Neuronal stem cell (in vitro differentiated cells): ENCODE measurements around the gene CFAP65.

Source experiments
- DNase-seq: peaks from one replicate; pipeline ENCODE4 v3.0.0-alpha.2; 2013; ENCODE audit warnings: low spot score
- H2AFZ ChIP-seq: one replicate; pipeline ENCODE4 v1.6.1; 2013; ENCODE audit warnings: mild to moderate bottlenecking, low read length, inconsistent platforms
- H2AK5ac ChIP-seq: 2 replicates; pipeline ENCODE4 v1.6.1; 2013; ENCODE audit warnings: low read depth, mild to moderate bottlenecking, inconsistent platforms, low read length, moderate library complexity, mixed read lengths
- H2BK120ac ChIP-seq: 2 replicates; pipeline ENCODE4 v1.6.1; 2013; ENCODE audit warnings: low read depth, mild to moderate bottlenecking, inconsistent platforms, low read length, moderate library complexity, mixed read lengths
- H2BK12ac ChIP-seq: one replicate; pipeline ENCODE4 v1.6.1; 2013; ENCODE audit warnings: low read length, inconsistent platforms
- H2BK15ac ChIP-seq: 2 replicates; pipeline ENCODE4 v1.6.1; 2013; ENCODE audit warnings: mild to moderate bottlenecking, low read length, inconsistent platforms, mixed read lengths
- H2BK5ac ChIP-seq: one replicate; pipeline ENCODE4 v1.6.1; 2013; ENCODE audit warnings: inconsistent platforms, mild to moderate bottlenecking, low read length, moderate library complexity
- H3K14ac ChIP-seq: one replicate; pipeline ENCODE4 v1.6.1; 2013; ENCODE audit warnings: low read length, inconsistent platforms
- H3K18ac ChIP-seq: 2 replicates; pipeline ENCODE4 v1.6.1; 2013; ENCODE audit warnings: low read length, inconsistent platforms
- H3K23ac ChIP-seq: 2 replicates; pipeline ENCODE4 v1.6.1; 2013; ENCODE audit warnings: low read depth, mild to moderate bottlenecking, mixed read lengths, low read length, inconsistent platforms; ENCODE audit not compliant: poor library complexity
- H3K27ac ChIP-seq: replicated peaks from 3 replicates; pipeline ENCODE4 v1.5.1; 2013; ENCODE audit warnings: low read length, inconsistent platforms
- H3K27me3 ChIP-seq, 3 experiments: 2 replicates each; pipeline ENCODE4 v1.6.1; 2013; ENCODE audit warnings: low read length in 3 of 3, mild to moderate bottlenecking in 2 of 3, inconsistent platforms in 1 of 3, low read depth in 1 of 3, mixed read lengths in 1 of 3, moderate library complexity in 1 of 3; ENCODE audit not compliant: control insufficient read depth in 3 of 3, insufficient read depth in 3 of 3
- H3K36me3 ChIP-seq, 2 donors: replicated peaks in 1 of 2; 2 replicates each; pipeline ENCODE4 v1.6.1; 2013; ENCODE audit warnings: low read length in 2 of 2; ENCODE audit not compliant: control insufficient read depth in 2 of 2, insufficient read depth in 2 of 2
- H3K4ac ChIP-seq: 2 replicates; pipeline ENCODE4 v1.6.1; 2013; ENCODE audit warnings: inconsistent platforms, mild to moderate bottlenecking, low read length, moderate library complexity
- H3K4me1 ChIP-seq, 2 donors: 1 replicate in 1 of 2; 2 replicates in 1 of 2; pipeline ENCODE4 v1.6.1; 2013; ENCODE audit warnings: low read length in 2 of 2, low read depth in 1 of 2; ENCODE audit not compliant: control insufficient read depth in 2 of 2, insufficient read depth in 1 of 2
- H3K4me2 ChIP-seq: one replicate; pipeline ENCODE4 v1.6.1; 2013; ENCODE audit warnings: mild to moderate bottlenecking, low read length, inconsistent platforms; ENCODE audit not compliant: insufficient read depth, poor library complexity, severe bottlenecking
- H3K4me3 ChIP-seq, 2 donors: 2 replicates each; pipeline ENCODE4 v1.5.1; 2013; ENCODE audit warnings: low read length in 2 of 2, mild to moderate bottlenecking in 2 of 2, inconsistent platforms in 1 of 2, moderate library complexity in 1 of 2
- H3K79me1 ChIP-seq: one replicate; pipeline ENCODE4 v1.6.1; 2013; ENCODE audit warnings: low read depth, mild to moderate bottlenecking, inconsistent platforms, low read length, moderate library complexity
- H3K9ac ChIP-seq: one replicate; pipeline ENCODE4 v1.6.1; 2013; ENCODE audit warnings: mild to moderate bottlenecking, low read depth, low read length, inconsistent platforms; ENCODE audit not compliant: poor library complexity
- H3K9me3 ChIP-seq, 2 donors: replicated peaks in 1 of 2; 2 replicates each; pipeline versions ENCODE3 to v1.6.1; 2013; ENCODE audit warnings: low read length in 2 of 2, mild to moderate bottlenecking in 2 of 2, inconsistent platforms in 1 of 2, low read depth in 1 of 2, mixed read lengths in 1 of 2, moderate library complexity in 1 of 2; ENCODE audit not compliant: control insufficient read depth in 2 of 2, insufficient read depth in 1 of 2
- H4K8ac ChIP-seq: one replicate; pipeline ENCODE4 v1.6.1; 2013; ENCODE audit warnings: low read depth, mild to moderate bottlenecking, inconsistent platforms, low read length, moderate library complexity
- H4K91ac ChIP-seq: one replicate; pipeline ENCODE4 v1.6.1; 2013; ENCODE audit warnings: low read length, low read depth, mild to moderate bottlenecking, inconsistent platforms; ENCODE audit not compliant: poor library complexity
- WGBS, 2 donors: extraction: QIAGEN DNeasy Blood & Tissue Kit; methylation state at CpG; one replicate each; pipeline ENCODE4 v1.1.7; 2013; ENCODE audit warnings: missing lambda C conversion rate in 2 of 2, mixed read lengths in 1 of 2; ENCODE audit not compliant: insufficient read length in 2 of 2, insufficient replicate concordance in 1 of 2; ENCODE audit errors: extremely low coverage in 2 of 2; 5-methylcytosine and 5-hydroxymethylcytosine counted together

Gene CFAP65

DNA sequence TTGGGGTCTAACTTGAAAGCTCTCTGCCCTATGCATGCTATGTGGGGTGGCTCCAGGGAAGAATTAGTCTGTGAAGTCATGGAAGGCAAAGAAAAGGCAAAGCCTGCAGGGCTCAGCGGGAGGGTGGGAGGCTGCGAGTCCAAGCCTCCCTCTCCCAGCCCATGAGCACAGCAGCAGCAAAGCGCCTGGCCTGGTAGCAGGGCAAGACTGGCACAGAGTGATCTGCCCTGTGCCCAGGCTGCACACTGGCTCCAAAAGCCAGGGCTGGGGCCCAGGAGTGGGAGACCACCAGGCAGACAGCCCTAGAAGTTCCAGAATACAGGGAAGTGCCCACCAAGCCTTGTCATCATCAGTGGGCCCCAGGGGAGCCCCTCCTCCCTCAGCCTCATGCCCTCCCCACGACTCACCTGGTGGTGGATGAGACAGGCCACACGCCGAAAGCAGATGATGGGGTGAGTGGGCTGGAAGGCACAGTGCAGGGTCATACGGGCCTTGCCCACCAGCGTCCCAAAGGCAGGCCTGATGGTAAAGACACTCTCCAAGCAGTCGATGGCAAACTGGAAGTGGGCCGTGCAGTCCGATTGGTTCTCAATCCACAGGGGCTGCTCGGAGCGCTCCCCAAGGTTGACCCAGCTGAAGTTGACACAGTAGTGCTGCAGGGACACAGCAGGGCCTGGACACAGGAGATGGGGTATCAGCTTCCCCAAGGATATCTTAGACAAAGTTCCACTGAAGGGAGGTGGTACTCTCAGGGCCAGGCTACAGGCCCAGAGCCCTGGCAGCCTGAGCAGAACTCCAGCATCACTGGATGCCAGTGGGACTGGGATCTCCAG, 12.1 kb downstream of the CFAP65 start:
- peaks cover 2 to 9% of the 10 kb centered on the region in 2 donors for H3K4me1 ChIP-seq
- H3K79me1 ChIP-seq: peaks cover 2% of the 10 kb centered on the region
- H3K4me2 ChIP-seq: no peak overlapping the region
- peak overlapping the region; percentile 66 for H3K9ac ChIP-seq
- peak overlapping the region; percentile 66 for H3K14ac ChIP-seq
- H2BK120ac ChIP-seq: no peak overlapping the region
- H2BK15ac ChIP-seq: peak overlapping the region; percentile 3
- H3K23ac ChIP-seq: peak overlapping the region; percentile 22
- no peak overlapping the region for H3K4me3 ChIP-seq
- no peak overlapping the region for H3K27ac ChIP-seq
- no CpG with 5 or more reads among the region's 13 CpGs for WGBS, 2 donors
- H2AK5ac ChIP-seq: peak overlapping the region; percentile 23
- H2AFZ ChIP-seq: no peak overlapping the region
- H2BK12ac ChIP-seq: peak overlapping the region; percentile 69
- H3K18ac ChIP-seq: peak overlapping the region; percentile 35
- H3K36me3 ChIP-seq: no peaks in the 10 kb centered on the region
- H3K9me3 ChIP-seq: no peaks in the 10 kb centered on the region
- no peak for DNase-seq
- H4K91ac ChIP-seq: no peak overlapping the region
- H2BK5ac ChIP-seq: no peak overlapping the region
- peaks cover 0 to 51% (median 0%) of the 10 kb centered on the region in 3 experiments for H3K27me3 ChIP-seq
- peak overlapping the region; percentile 32 for H4K8ac ChIP-seq
- peak overlapping the region; percentile 44 for H3K4ac ChIP-seq

DNA sequence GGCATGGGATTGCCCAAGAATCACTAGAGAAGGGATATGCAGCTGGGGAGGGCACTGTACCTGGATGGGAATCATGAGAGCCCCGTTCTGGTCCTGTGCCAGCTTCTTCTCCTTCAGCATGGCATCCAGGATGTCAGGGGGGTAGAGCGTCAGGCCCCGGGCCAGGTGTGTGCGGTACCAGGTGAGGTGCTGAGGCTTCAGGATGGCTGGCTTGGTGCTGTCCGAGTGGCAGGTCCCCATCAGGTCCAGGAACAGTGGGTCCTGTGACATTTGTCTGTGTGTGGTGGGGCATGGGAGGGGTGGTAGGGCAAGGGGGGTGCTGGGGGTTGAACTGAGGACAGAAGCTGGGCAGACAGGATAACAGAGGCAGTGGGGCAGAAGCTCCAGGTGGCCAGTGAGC, 13.2 kb downstream of the CFAP65 start:
- WGBS, 2 donors: no CpG with 5 or more reads among the region's 5 CpGs
- no peak overlapping the region for H3K9ac ChIP-seq

DNA sequence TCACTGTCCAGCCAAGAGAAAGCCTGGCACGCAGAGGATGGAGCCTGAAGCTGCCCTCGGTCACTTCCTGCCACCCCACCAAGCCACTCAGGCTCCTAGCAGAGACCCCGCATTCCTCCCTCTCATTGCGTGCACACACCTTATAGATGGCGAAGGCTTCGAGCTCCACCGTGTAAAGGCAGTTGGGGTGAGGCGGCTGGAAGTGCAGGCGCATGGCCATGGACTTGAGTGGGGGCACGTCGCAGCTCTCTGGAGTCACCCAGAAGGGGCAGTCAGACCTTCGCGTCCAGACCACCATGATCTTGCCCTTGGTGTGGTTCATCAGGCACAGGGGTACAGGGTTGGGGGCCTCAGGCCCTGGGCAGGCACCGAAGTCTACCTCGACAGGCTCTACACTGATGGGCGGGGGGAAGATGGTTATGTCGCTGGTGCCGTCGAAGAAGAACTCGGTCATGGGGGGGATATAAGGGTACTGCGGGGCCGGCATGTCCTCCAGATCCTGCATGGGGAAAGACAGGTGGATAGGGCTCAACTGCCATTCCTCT, 13.7 kb downstream of the CFAP65 start:
- H2AFZ ChIP-seq: no peak overlapping the region
- peak overlapping the region; percentile 22 for H3K18ac ChIP-seq
- no peaks in the 10 kb centered on the region for H3K9me3 ChIP-seq
- H2BK5ac ChIP-seq: no peak overlapping the region
- WGBS, 2 donors: no CpG with 5 or more reads among the region's 22 CpGs
- H3K4me1 ChIP-seq: peaks cover 6 to 17% of the 10 kb centered on the region in 2 donors
- H2BK12ac ChIP-seq: no peak overlapping the region
- no peak overlapping the region for H3K14ac ChIP-seq
- H3K4me3 ChIP-seq: no peak overlapping the region
- no peak for DNase-seq
- peaks cover 0 to 57% (median 0%) of the 10 kb centered on the region in 3 experiments for H3K27me3 ChIP-seq
- no peak overlapping the region for H3K23ac ChIP-seq
- H3K36me3 ChIP-seq: no peaks in the 10 kb centered on the region
- peaks cover 2% of the 10 kb centered on the region for H3K79me1 ChIP-seq
- no peak overlapping the region for H2AK5ac ChIP-seq
- no peak overlapping the region for H3K27ac ChIP-seq
- no peak overlapping the region for H3K4ac ChIP-seq
- no peak overlapping the region for H4K8ac ChIP-seq
- peak overlapping the region; percentile 87 for H2BK15ac ChIP-seq
- H2BK120ac ChIP-seq: no peak overlapping the region
- no peak overlapping the region for H4K91ac ChIP-seq
- no peak overlapping the region for H3K9ac ChIP-seq
- no peak overlapping the region for H3K4me2 ChIP-seq

More for the DNA sequence above, 13.2 kb downstream of the CFAP65 start:
- H2BK120ac ChIP-seq: no peak overlapping the region
- H2BK15ac ChIP-seq: peak overlapping the region; percentile 87
- no peaks in the 10 kb centered on the region for H3K36me3 ChIP-seq
- H3K18ac ChIP-seq: peak overlapping the region; percentile 22
- H3K27ac ChIP-seq: no peak overlapping the region
- H2AK5ac ChIP-seq: no peak overlapping the region
- H2AFZ ChIP-seq: no peak overlapping the region
- H3K14ac ChIP-seq: peak overlapping the region; percentile 27
- H2BK12ac ChIP-seq: no peak overlapping the region
- H3K4me1 ChIP-seq: peaks cover 6 to 15% of the 10 kb centered on the region in 2 donors
- no peak overlapping the region for H3K4me2 ChIP-seq
- no peak overlapping the region for H2BK5ac ChIP-seq
- no peak overlapping the region for H4K8ac ChIP-seq
- peaks cover 0 to 51% (median 0%) of the 10 kb centered on the region in 3 experiments for H3K27me3 ChIP-seq
- no peaks in the 10 kb centered on the region for H3K9me3 ChIP-seq
- H3K4ac ChIP-seq: no peak overlapping the region
- DNase-seq: no peak
- H3K79me1 ChIP-seq: peaks cover 2% of the 10 kb centered on the region
- no peak overlapping the region for H3K23ac ChIP-seq
- H3K4me3 ChIP-seq: no peak overlapping the region
- no peak overlapping the region for H4K91ac ChIP-seq

DNA sequence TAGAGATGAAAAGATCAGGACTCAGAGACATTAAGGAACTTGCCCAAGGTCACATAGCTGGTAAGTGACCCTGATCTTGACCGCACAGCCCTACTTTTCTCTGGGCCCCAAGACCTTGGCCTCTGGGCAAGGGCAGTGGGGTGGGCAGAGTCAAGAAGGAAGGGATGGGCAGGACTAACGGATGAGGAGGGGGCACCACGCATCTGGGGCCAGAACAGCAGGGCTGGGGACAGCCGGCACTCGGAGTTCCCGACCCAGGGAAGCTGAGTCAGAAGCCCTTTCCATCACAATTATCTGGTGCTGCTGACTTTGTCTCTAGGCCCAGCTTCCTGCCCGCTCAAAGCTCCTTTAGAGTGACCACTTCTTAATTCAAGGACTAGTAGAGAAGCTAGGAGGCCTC, 14.4 kb downstream of the CFAP65 start:
- Histone ChIP-seq H3K14ac (no peak overlapping the region), H3K18ac (no peak overlapping the region), H3K79me1 (peaks cover 2% of the 10 kb centered on the region), H3K36me3 (no peaks in the 10 kb centered on the region), H3K4ac (no peak overlapping the region), H2BK15ac (no peak overlapping the region), H4K8ac (no peak overlapping the region), H3K27me3 (peaks cover 0 to 54% (median 0%) of the 10 kb centered on the region in 3 experiments), H2AFZ (no peak overlapping the region), H2BK5ac (no peak overlapping the region), H2AK5ac (no peak overlapping the region), H3K4me3 (no peak overlapping the region), H3K9me3 (no peaks in the 10 kb centered on the region), H4K91ac (no peak overlapping the region), H3K9ac (no peak overlapping the region), H3K27ac (no peak overlapping the region), H3K4me2 (no peak overlapping the region), H2BK12ac (no peak overlapping the region), H3K4me1 (peaks cover 6 to 17% of the 10 kb centered on the region in 2 donors), H3K23ac (no peak overlapping the region), H2BK120ac (no peak overlapping the region)
- no peak for DNase-seq
- WGBS, 2 donors: no CpG with 5 or more reads among the region's 7 CpGs
